GM13976 (cell line): ENCODE measurements around the gene USP2.

Experiments used
- DNase-seq: peaks from one replicate; pipeline ENCODE4 v3.0.0; 2012; ENCODE audit warnings: low spot score
- in situ Hi-C: fragments of 300-500 bp; cut with MboI; formaldehyde crosslinking; loops from one replicate; pipeline ENCODE4 v1.12.0; 2022; ENCODE audit warnings: low sequenced_read_pairs, mixed read lengths, inconsistent platforms; ENCODE audit not compliant: unreplicated experiment
- TF ChIP-seq, protein P1 (sequence below): IDR thresholded peaks from 2 replicates; pipeline ENCODE4 v1.5.1; 2012; ENCODE audit warnings: borderline replicate concordance, mild to moderate bottlenecking; ENCODE audit not compliant: insufficient read depth; ENCODE audit errors: extremely low read depth, missing control alignments, control extremely low read depth

USP2 gene

DNA sequence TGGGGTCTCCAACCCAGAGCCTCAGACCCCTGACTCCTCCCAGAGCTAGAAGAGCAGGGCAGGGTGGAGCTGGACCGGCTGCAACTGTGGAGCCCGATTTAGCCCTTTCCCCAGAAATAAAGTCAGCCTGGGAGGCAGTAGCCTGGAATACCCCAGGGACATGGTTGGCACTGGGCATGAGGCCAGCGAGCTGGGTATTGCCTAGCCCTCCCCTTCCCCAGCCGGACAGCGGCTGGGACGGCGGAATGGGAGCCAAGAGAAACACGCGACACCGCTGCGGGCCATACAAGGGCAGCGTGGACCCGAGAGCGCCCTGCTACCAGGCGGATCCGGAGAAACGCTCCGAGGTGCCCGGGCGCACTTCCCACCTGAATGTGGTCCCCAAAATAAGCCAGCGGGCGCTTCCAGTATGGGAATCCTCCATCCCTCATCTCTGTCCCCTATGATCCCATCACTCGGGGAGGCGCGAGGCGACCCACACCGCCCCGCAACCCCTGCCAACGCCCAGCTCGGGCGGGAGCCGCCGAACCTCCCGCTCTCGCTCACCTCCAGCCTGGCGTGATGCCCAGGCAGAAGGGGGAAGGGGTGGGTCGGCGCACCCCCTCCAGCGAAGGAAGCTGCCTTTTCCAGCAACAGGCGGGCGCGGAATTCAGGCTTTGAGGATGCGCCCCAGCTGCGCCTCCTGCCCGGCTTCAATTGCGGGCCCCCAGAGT, 65.3 kb downstream of the USP2 start:
- in situ Hi-C loops: no loop called here
- TF ChIP-seq, protein P1, sequence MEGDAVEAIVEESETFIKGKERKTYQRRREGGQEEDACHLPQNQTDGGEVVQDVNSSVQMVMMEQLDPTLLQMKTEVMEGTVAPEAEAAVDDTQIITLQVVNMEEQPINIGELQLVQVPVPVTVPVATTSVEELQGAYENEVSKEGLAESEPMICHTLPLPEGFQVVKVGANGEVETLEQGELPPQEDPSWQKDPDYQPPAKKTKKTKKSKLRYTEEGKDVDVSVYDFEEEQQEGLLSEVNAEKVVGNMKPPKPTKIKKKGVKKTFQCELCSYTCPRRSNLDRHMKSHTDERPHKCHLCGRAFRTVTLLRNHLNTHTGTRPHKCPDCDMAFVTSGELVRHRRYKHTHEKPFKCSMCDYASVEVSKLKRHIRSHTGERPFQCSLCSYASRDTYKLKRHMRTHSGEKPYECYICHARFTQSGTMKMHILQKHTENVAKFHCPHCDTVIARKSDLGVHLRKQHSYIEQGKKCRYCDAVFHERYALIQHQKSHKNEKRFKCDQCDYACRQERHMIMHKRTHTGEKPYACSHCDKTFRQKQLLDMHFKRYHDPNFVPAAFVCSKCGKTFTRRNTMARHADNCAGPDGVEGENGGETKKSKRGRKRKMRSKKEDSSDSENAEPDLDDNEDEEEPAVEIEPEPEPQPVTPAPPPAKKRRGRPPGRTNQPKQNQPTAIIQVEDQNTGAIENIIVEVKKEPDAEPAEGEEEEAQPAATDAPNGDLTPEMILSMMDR: no peak
- DNase-seq: no peak

DNA sequence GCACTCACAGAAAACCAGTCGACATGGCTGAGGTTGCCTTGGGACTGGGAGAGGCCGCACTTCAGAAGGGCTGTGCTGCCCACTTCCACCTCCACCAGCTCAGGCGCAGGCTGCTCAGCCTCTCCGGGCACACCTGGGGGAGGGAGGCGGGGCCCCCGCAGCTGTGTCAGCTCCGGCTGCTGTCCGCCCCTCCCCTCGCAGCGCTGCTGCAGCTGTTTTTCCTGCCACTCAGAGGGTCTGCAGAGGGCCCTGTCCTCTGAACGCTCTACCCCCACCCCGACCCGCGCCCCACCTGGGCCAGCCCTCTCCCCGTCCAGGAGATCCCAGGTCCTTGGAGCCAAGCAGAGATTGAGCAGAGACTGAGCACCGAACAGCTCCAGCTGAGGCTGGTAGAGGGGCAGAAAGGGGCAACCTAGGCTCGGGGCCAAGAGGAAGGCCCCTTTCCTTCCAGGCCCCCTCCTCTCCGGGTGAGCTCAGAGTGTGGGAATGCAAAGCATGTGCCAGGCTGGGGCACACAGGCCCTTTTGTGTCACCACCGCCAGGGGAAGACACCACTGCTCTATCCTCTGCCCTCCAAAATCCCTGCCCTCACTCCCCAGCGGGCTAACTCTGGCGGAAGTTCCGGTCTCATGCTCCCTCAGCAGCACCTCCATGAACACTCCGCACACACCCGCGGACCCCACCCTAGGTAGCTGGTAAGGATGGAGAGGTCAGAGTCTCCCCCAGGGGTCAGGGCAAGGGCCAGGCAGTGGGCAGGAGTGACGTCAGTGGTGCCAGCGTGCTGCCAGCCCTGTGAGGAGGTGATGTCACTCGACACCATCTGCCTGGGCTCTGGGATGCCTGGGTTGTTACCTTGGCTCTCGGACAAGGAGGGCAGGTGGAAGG, 66.1 kb downstream of the USP2 start:
- no peak for DNase-seq
- in situ Hi-C loops: no loop called here
- TF ChIP-seq, protein P1: no peak

DNA sequence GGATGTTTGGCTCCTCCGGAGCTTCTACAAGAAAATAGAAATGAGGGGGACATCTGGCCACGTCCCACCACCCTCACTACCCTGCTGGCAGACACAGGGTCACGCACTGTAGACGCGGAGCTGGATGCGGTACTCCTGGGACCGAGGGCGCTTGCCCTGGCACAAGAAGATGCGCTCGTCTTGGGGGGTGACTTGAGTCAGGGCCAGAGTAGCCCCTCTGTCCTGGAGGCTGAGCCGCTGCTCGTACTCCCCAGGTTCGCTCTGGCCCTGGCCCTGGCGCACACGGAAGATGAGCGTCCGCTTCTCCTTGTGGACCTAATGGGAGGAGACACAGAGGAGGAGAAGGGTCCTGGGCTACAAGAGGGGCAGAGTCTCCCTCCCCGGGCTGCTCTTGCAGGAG, 66.8 kb downstream of the USP2 start:
- no peak for DNase-seq
- TF ChIP-seq, protein P1: no peak
- in situ Hi-C loops: no loop called here

DNA sequence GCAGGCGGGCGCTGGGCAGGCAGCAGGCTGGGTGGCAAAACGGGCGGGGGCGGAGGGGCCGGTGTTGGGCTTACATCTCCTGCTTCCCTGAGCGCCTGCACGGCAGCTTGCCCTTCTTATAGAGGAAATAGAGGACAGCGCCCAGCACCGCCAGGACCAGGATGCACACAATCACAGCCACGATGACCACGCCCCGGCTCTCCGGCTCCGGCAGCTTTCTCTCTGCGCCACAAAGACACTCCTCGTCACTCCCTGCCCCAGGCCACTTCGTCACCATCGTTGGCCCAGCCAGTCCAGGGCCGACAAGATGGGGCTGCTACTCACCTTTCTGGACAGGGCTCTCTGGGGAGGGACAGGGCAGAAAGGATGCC, 70.8 kb downstream of the USP2 start:
- TF ChIP-seq, protein P1: no peak
- in situ Hi-C loops: no loop called here
- no peak for DNase-seq

DNA sequence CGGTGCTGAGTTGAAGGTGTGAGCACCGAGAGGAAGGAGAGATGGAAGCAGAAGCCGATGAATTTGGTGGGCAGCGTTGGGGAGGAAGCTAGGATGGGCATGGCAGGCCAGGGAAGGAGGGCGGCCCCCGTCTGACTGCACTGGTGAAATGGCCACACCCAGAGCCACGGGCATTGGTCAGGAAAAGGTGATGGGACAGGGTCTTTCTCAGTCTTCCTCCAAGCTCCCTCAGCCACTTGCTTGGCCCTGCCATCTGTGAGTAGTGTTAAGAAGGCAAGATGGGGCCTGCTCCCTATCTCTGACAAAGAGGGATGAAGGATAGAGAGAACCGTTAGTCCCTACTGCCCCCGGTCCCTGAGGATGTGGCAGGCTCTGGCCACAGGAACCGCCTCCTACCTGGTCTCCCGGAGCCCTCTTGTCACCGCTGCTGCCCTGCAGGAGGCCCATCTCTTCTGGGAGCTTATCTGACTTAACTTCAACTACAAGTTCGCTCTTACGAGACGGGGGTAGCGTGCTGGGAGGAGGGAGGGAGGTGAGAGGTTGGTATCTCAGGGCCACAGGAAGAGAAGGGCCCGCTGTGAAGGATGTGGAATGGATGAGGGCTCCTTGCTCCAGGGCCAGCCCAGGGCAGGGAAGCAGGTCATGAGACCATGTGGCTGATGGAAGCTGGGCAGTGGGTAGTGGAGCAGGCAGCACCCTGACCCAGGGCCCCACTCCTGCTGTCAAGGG, 71.4 kb downstream of the USP2 start:
- TF ChIP-seq, protein P1: no peak
- DNase-seq: no peak
- in situ Hi-C loops: no loop called here

DNA sequence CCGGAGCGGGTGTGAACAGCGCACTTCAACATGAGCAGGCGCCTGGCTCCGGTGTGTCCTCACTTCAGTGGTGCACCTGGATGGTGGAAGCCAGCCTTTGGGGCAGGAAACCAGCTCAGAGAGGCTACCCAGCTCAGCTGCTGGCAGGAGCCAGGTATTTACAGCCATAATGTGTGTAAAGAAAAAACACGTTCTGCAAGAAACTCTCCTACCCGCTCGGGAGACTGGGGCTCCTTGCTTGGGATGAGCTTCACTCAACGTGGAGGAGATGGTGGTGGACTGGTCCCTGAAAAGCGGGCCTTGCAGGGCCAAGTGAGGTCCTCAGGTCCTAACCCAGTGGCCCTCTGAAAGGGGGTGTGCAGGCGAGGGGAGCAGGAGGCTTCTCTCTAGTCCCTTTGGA, 72.1 kb downstream of the USP2 start:
- TF ChIP-seq, protein P1: no peak
- no peak for DNase-seq
- in situ Hi-C loops: no loop called here
